Natural killer cell (primary cell): ENCODE data around the gene C17orf50. TPM values are rescaled to one million over a fixed set of nuclear protein-coding genes. Genes with fewer than 3 reads are reported as not detected.

Experiments used
- ATAC-seq, 3 donors: fragments of 150-1000 bp in 2 of 3; fragments of 200-7000 bp in 1 of 3; cut with Tn5 transposase; 1 replicate in 1 of 3; 2 replicates in 2 of 3; pipeline ENCODE4 v1.10.0; 2021; ENCODE audit warnings: mild to moderate bottlenecking in 2 of 3, moderate library complexity in 2 of 3
- DNase-seq, 2 donors: peaks; one replicate each; pipeline versions ENCODE4 v3.0.0 to v3.0.0-alpha.2; 2013 to 2021; ENCODE audit warnings: mixed read lengths in 1 of 2
- H3K27ac ChIP-seq: one replicate; pipeline ENCODE4 v1.5.1; 2013; ENCODE audit warnings: mild to moderate bottlenecking, low read length
- H3K27me3 ChIP-seq: one replicate; pipeline ENCODE4 v1.6.1; 2013; ENCODE audit warnings: low read length; ENCODE audit not compliant: control insufficient read depth, insufficient read depth
- H3K36me3 ChIP-seq: one replicate; pipeline ENCODE4 v1.6.1; 2013; ENCODE audit warnings: low read length; ENCODE audit not compliant: control insufficient read depth, insufficient read depth
- H3K4me1 ChIP-seq: one replicate; pipeline ENCODE4 v1.6.1; 2013; ENCODE audit warnings: low read length; ENCODE audit not compliant: control insufficient read depth, insufficient read depth
- H3K4me3 ChIP-seq: one replicate; pipeline ENCODE4 v1.5.1; 2013; ENCODE audit warnings: low read length
- H3K9me3 ChIP-seq: one replicate; pipeline ENCODE4 v1.6.1; 2013; ENCODE audit warnings: low read length; ENCODE audit not compliant: control insufficient read depth, insufficient read depth
- H3K27ac Mint-ChIP-seq, 2 donors: one replicate each; pipeline ENCODE4 v1.8.0; 2022; ENCODE audit warnings: mild to moderate bottlenecking in 2 of 2, mixed read lengths in 2 of 2, moderate library complexity in 1 of 2
- H3K27me3 Mint-ChIP-seq, 2 donors: one replicate each; pipeline ENCODE4 v1.8.0; 2022; ENCODE audit warnings: low read depth in 2 of 2, mixed read lengths in 2 of 2
- H3K36me3 Mint-ChIP-seq: one replicate; pipeline ENCODE4 v1.8.0; 2022; ENCODE audit warnings: mixed read lengths
- H3K4me1 Mint-ChIP-seq, 2 donors: one replicate each; pipeline ENCODE4 v1.8.0; 2022; ENCODE audit warnings: mixed read lengths in 2 of 2
- H3K4me3 Mint-ChIP-seq: one replicate; pipeline ENCODE4 v1.8.0; 2022; ENCODE audit warnings: mild to moderate bottlenecking, moderate library complexity, mixed read lengths
- H3K9me3 Mint-ChIP-seq, 2 donors: one replicate each; pipeline ENCODE4 v1.8.0; 2022; ENCODE audit warnings: mixed read lengths in 2 of 2
- WGBS: methylation state at CpG from one replicate; pipeline ENCODE4 v1.1.7; 2013; ENCODE audit warnings: missing lambda C conversion rate; ENCODE audit not compliant: insufficient coverage; 5-methylcytosine and 5-hydroxymethylcytosine counted together
- intact Hi-C: fragments of 100-400 bp; cut with micrococcal nuclease; formaldehyde crosslinking; loops from one replicate; pipeline ENCODE4 v1.14.2; 2022
- total RNA-seq, 4 donors: library from RNA; stranded (reverse); fragments of 120-200 nt in 1 of 4; gene quantifications; one replicate each; pipeline versions ENCODE4 v1.2.3 to v1.2.4, GENCODE V29; 2013 to 2022
- TF ChIP-seq, protein P1 (sequence below): fragments of 200-600 bp; IDR thresholded peaks from one replicate; pipeline ENCODE4 v1.8.0; 2022; ENCODE audit warnings: antibody characterized with exemption

Gene C17orf50
- total RNA-seq, 3 donors from 2014 or later (not counting 1 experiment from before 2014, with no cell fraction given): not detected

DNA sequence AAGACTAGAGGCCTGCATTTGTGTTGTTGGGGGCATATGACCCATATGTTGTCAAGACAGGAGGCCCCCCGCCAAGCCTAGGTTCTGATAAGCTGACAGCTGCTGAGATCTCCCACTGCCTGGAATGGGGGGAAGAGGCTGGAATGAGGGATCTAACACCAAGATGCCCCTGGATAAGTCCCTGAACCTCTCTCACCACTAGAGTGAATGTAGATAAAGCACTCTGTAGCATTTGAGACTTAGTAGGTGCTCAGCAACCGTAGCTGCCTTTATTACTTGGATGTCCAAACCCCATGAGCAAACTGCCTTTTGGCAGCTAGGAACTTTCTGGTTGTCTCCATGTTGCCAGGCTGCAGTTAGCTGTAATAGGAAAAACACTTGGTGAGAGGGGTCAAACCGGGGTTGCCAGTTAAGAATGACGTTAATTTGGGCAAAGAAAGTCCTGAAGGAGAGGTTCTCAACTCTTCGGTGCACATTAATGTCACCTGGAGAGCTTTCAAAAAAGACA lies 33.7 kb upstream of the C17orf50 start:
- DNase-seq (no peak), ATAC-seq (no peak)
- peaks cover 32% of the 10 kb centered on the region for H3K36me3 Mint-ChIP-seq
- H3K36me3 ChIP-seq: peaks cover 44% of the 10 kb centered on the region
- peaks cover 13% of the 10 kb centered on the region for H3K4me1 ChIP-seq
- H3K4me3 Mint-ChIP-seq: no peak overlapping the region
- no peak overlapping the region for H3K4me3 ChIP-seq
- 96% methylated on average over 5 of the region's 5 CpGs for WGBS
- H3K4me1 Mint-ChIP-seq: peaks cover 10 to 12% of the 10 kb centered on the region in 2 donors
- no peak overlapping the region for H3K27ac ChIP-seq
- H3K9me3 Mint-ChIP-seq: no peaks in the 10 kb centered on the region
- H3K9me3 ChIP-seq: no peaks in the 10 kb centered on the region
- H3K27ac Mint-ChIP-seq: no peak overlapping the region
- no peaks in the 10 kb centered on the region for H3K27me3 ChIP-seq
- TF ChIP-seq, protein P1, sequence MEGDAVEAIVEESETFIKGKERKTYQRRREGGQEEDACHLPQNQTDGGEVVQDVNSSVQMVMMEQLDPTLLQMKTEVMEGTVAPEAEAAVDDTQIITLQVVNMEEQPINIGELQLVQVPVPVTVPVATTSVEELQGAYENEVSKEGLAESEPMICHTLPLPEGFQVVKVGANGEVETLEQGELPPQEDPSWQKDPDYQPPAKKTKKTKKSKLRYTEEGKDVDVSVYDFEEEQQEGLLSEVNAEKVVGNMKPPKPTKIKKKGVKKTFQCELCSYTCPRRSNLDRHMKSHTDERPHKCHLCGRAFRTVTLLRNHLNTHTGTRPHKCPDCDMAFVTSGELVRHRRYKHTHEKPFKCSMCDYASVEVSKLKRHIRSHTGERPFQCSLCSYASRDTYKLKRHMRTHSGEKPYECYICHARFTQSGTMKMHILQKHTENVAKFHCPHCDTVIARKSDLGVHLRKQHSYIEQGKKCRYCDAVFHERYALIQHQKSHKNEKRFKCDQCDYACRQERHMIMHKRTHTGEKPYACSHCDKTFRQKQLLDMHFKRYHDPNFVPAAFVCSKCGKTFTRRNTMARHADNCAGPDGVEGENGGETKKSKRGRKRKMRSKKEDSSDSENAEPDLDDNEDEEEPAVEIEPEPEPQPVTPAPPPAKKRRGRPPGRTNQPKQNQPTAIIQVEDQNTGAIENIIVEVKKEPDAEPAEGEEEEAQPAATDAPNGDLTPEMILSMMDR: no peak
- H3K27me3 Mint-ChIP-seq: no peaks in the 10 kb centered on the region
- intact Hi-C loops: no loop called here

DNA sequence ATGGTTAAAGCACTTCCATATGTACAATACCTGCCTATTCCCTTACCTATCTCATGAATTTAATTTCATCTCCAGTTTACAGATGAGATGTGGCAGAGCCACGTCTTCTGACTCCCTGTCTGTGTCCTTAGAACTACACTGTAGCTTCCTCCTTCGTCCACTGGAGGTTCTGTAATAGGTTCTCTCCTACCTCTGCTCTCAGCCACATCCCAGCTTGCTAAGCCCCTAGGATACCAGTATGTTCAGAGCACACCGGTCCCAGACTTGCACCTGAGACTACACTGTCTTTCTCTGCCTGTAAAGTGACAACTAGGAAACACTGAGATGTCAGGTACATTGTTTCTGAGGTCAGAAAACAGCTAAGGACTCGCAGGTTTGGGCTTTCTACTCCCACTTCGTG lies 33.1 kb upstream of the C17orf50 start:
- peaks cover 44% of the 10 kb centered on the region for H3K36me3 ChIP-seq
- Mint-ChIP-seq H3K9me3 (no peaks in the 10 kb centered on the region), H3K36me3 (peaks cover 32% of the 10 kb centered on the region), H3K4me3 (no peak overlapping the region), H3K27ac (no peak overlapping the region), H3K27me3 (no peaks in the 10 kb centered on the region), H3K4me1 (peaks cover 10 to 12% of the 10 kb centered on the region in 2 donors)
- TF ChIP-seq, protein P1: no peak
- intact Hi-C loops: no loop called here
- H3K27me3 ChIP-seq: no peaks in the 10 kb centered on the region
- peaks cover 16% of the 10 kb centered on the region for H3K4me1 ChIP-seq
- H3K27ac ChIP-seq: no peak overlapping the region
- ATAC-seq (no peak), DNase-seq (no peak)
- 96% methylated on average over 5 of the region's 5 CpGs for WGBS
- no peaks in the 10 kb centered on the region for H3K9me3 ChIP-seq
- no peak overlapping the region for H3K4me3 ChIP-seq

DNA sequence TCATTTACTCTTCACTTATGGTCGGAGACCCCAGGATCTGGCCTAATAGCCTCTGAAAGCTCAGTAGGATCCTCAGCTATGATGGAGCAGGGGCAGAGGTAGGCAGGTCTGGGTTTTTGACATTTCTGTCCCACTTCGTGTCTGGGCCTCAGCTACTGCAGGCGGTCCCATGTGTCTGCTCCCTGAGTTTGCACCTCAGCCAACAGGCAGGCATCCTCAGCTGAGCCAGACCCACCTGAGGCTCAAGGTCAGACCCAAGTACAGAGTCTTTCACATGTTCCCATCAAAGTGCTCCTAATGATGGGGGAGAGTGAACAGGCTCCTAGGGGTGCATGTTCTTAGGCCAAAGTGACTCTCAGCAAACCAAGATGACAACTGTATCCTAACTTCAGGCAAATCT lies 32.1 kb upstream of the C17orf50 start:
- DNase-seq (no peak), ATAC-seq (no peak)
- no peaks in the 10 kb centered on the region for H3K9me3 ChIP-seq
- Mint-ChIP-seq H3K9me3 (no peaks in the 10 kb centered on the region), H3K4me1 (peaks cover 10 to 12% of the 10 kb centered on the region in 2 donors), H3K4me3 (no peak overlapping the region), H3K27me3 (no peaks in the 10 kb centered on the region), H3K36me3 (peaks cover 29% of the 10 kb centered on the region), H3K27ac (no peak overlapping the region)
- H3K4me1 ChIP-seq: peaks cover 16% of the 10 kb centered on the region
- 98% methylated on average over 3 of the region's 3 CpGs for WGBS
- H3K4me3 ChIP-seq: no peak overlapping the region
- intact Hi-C loops: no loop called here
- no peak overlapping the region for H3K27ac ChIP-seq
- H3K36me3 ChIP-seq: peaks cover 35% of the 10 kb centered on the region
- TF ChIP-seq, protein P1: no peak
- no peaks in the 10 kb centered on the region for H3K27me3 ChIP-seq

GRCh38 chr17:35729405-35729833 lies 31.3 kb upstream of the C17orf50 start:
- Mint-ChIP-seq H3K4me1 (peaks cover 10 to 12% of the 10 kb centered on the region in 2 donors), H3K27ac (no peak overlapping the region), H3K4me3 (peak overlapping the region; percentile 53), H3K9me3 (no peaks in the 10 kb centered on the region), H3K27me3 (no peaks in the 10 kb centered on the region), H3K36me3 (peaks cover 20% of the 10 kb centered on the region)
- no peaks in the 10 kb centered on the region for H3K9me3 ChIP-seq
- TF ChIP-seq, protein P1: no peak
- no peak for DNase-seq
- no peak overlapping the region for H3K4me3 ChIP-seq
- H3K27me3 ChIP-seq: no peaks in the 10 kb centered on the region
- WGBS: 95% methylated on average over 4 of the region's 4 CpGs
- peaks cover 16% of the 10 kb centered on the region for H3K4me1 ChIP-seq
- H3K27ac ChIP-seq: no peak overlapping the region
- intact Hi-C loops: no loop called here
- peaks cover 27% of the 10 kb centered on the region for H3K36me3 ChIP-seq
- no peak for ATAC-seq
